GM19240 (cell line): ENCODE data around the gene NEURL3.

ENCODE experiments used
- DNase-seq: peaks from one replicate; pipeline ENCODE4 v3.0.0; 2011; ENCODE audit warnings: low spot score; ENCODE audit not compliant: insufficient read length

NEURL3 gene

GRCh38 chr2:96528006-96528699, 23.0 kb upstream of the NEURL3 start:
- no peak for DNase-seq

DNA sequence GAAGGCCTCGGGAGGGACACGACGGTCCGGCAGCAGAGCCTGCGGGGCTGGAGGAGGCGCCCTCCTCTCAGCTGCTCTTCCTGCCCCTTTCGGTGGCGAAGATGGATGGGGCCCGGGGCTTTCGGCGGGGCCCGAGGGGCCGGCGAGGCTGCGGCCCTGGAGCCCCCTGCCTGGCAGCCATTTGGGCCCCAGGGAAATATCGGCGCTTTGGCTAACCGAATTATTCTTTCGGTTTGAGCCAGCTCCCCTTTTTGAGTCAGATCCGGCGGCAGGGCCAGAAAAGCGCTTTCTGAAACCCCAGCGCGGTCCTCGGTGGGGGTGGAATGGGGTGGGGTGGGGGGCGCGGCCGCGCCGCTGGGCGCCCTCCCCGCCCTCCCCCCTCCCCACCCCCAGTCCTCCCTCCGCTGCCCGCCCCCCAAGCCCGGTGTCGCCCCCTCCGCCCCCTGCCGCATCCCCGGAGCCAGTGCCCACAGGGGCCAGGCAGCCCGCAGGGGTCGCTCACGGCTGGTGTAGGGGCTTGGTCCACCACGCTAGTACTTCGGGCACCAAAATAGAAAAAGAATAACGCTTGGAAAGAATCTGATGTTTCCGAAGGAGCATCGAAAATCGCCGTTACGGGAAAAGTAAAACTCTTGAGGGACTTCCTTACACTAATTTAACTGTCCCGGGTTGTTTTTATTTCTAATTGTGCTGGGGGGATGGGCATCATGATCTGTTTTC, 22.3 kb upstream of the NEURL3 start:
- DNase-seq, result no peak

- DNase-seq, result no peak
These were observed 21.6 kb upstream of the NEURL3 start for GRCh38 chr2:96526615-96527285.

- no peak for DNase-seq
These were observed 21.0 kb upstream of the NEURL3 start for GRCh38 chr2:96526101-96526591.

- DNase-seq, result no peak
These were observed 20.0 kb upstream of the NEURL3 start for GRCh38 chr2:96525211-96525507.

GRCh38 chr2:96524482-96525210, 19.5 kb upstream of the NEURL3 start:
- DNase-seq, result no peak

DNA sequence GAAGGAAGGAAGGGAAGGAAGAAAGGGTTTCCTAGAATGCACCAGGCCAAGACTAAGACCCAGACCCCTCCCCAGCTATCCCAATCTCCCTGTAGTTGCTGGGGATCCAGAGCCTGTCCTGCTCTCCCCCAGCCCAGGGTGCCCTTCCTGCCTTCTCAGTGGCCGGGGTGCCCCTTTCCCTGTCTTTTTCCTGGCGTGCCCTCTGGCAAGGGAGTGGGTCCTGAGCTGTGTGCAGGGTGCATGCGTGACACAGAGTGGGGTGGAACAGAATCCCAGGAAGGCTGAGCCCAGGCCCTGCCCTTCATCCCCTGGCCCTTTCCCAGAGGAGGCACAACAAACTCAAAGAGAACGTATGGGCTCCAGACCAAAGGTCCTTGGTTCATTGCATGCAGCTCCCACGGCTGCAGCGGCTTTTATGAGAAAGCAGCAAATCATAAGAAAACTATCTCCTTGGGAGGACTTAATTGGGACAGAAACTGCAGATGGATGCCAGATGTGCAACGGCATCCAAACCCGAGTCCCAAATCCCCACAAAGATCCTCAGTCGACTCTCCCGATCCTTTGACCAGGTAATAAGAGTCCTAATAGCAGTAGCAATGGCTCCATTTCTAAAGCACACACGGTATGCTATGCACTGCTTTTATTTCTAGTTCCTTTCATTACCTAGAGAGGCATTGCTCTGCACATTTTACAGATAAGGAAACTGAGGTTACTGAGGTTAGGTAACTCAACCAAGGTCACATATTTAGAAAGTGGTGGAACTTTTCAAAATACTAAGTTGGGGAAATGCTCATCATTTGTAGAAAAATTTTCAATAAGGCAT, 18.7 kb upstream of the NEURL3 start:
- no peak for DNase-seq

DNA sequence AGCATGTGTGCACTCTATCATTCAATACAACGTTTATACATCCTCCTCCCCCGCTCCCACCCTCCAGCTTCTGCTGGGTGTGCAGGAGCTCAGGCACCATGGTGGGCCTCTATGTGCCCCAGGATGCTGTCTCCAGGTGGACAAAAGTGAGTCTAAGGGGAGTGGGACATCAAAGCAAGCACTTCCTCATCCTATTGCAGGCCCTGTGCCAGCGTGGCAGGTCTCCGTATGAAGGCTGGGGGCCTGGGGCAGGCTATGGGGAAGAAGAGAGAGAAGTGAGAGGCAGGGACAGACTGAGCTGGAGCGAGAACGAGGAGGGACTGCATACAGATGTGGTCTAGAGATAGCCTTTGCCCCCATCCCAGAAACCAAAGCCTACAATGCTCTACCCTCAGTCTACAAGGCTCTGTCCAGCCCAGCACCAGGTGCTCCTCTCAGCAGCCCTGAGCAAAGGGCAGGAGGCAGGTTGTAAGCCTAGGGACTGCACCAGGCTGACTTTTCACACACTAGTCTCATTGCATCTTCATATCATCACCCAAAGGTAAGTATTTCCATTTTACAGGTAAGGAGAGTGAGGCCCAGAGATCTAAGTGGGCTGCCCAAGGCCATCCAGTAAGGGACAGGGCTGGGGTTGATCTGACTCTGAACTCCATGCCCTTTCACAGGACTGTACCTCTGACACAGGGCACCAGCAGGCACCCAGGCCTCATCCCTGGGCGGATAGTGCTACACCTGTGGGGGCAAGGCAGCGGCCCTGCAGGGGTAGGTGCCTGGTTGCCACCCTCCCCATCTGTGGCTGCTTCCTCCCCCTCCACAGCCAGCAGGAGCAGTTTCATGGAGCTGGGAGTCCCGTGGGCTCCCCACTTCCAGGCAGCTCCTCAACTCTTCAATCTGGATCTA, 17.4 kb upstream of the NEURL3 start:
- DNase-seq, result no peak

- no peak for DNase-seq
These were observed 16.1 kb upstream of the NEURL3 start for GRCh38 chr2:96521219-96521618.

- DNase-seq, result no peak
These were observed 15.5 kb upstream of the NEURL3 start for GRCh38 chr2:96520697-96521096.

DNA sequence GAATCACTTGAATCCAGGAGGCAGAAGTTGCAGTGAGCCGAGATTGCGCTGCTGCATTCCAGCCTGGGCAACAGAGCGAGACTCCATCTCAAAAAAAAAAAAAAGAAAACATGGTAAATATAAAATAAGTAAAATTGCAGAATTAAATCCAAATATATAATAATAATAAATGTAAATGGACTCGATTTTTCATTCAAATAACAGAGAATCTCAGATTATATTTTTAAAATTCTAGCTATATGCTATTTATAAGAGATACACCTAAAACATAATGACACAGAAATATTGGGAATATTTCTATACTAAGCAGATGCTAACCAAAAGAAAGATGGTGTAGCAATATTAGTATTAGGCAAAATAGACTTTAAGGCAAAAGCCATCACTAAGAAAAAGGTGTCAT, 15.1 kb upstream of the NEURL3 start:
- no peak for DNase-seq

DNA sequence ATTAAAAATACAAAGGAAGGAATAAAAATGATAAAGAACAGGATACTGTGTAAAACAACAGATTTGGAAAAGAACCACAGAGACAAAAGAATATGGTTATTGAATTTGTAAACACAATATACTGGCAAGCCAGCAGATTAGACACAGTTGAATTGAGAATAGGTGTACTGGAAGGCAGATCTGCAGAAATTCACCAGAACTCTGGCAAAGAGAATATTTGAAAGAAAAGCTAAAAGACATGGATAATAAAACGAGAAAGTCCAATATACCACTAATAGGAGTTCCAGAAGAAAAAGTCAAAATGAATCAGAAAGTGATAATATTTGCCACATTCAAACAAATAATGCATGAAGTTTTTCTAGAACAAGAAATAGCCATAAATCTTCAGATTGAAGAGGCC, 11.9 kb upstream of the NEURL3 start:
- DNase-seq, result no peak

- DNase-seq, result no peak
These were observed 9.4 kb upstream of the NEURL3 start for GRCh38 chr2:96514521-96514920.

DNA sequence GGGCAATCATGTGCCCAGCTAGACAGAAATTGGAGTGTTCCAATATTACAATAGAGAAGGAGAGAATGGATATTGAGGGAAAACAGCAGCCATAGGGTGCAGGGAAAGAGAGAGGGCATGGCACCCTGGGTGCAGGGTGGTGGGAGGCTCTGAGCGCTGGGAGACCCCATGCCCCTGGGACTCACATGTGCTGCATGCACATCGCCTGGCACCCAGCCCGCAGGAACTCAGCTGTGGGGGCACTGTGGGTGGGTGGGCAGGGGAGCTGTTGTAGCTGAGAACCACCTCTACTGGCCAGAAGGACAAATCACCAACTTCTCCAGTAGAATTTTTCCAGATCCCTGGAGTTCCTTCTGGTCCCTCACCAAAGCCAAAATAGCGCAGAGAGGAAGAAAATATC, 7.2 kb upstream of the NEURL3 start:
- no peak for DNase-seq

DNA sequence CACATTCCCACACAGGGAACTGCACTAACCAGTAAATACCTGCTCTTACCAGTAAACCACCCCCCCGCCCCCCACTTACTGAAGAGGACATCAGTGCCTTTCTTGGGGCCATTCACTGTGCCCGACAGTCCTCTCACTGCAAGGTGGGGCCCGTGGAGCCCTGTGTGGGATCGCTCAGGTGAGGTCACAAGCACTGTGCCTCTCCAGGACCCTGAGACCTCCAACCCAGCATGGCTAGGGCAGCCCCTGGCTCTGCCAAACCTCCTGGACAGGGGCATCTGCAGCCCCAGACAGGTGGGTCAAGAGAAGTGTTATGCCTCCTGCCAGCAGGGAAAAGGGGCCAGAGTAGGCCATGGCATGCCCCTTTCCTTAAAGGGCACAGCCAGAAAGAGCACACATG, 6.7 kb upstream of the NEURL3 start:
- no peak for DNase-seq

- DNase-seq, result no peak
These were observed 5.9 kb upstream of the NEURL3 start for GRCh38 chr2:96510931-96511595.

DNA sequence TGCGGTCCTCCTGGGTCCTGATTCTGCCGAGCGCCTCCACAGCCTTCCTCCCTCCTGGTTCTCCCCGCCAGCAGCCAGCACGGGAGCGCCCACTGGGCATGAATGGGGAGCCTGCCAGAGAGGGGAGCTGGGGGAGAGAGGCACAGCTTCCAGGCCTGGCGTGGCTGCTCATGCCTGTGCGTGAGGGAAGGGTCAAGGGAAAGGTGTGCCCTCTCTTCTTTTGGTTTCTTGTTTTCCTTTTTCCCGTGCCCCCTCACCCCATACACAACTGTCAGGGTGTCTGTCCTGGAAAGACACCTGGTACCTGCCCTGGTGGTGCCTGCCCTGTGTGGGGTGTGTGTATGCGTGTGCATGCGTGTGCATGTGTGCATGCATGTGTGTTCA, 4.7 kb upstream of the NEURL3 start:
- no peak for DNase-seq

GRCh38 chr2:96509114-96509846, 4.1 kb upstream of the NEURL3 start:
- peak; percentile 42 for DNase-seq
